HepG2 (cell line): Measurements from ENCODE around the gene TALDO1. TPM values are rescaled to one million over a fixed set of nuclear protein-coding genes. Genes with fewer than 3 reads are reported as not detected.
A peak's percentile ranks its signal among the peaks of the same experiment; 100 is the strongest.

Source experiments
- AGO1 ChIP-seq: fragments of 200-400 bp; formaldehyde crosslinking; IDR thresholded peaks from 2 replicates; pipeline ENCODE4 v1.6.1; 2017; ENCODE audit warnings: mild to moderate bottlenecking, low read depth, low read length, moderate library complexity; ENCODE audit not compliant: poor library complexity, severe bottlenecking
- CHCHD3 ChIP-seq: sonication (generic); formaldehyde crosslinking; IDR thresholded peaks from 2 replicates; pipeline ENCODE4 v1.8.0; 2022; ENCODE audit warnings: mild to moderate bottlenecking, missing genetic modification reagents, moderate library complexity
- DMAP1 ChIP-seq: IDR thresholded peaks from 2 replicates; pipeline ENCODE4 v1.6.1; 2016
- ESRRA ChIP-seq: sonication (generic); formaldehyde crosslinking; IDR thresholded peaks from 2 replicates; pipeline ENCODE4 v1.5.1; 2020; ENCODE audit warnings: mild to moderate bottlenecking, low read depth, missing genetic modification reagents
- KDM1A ChIP-seq: IDR thresholded peaks from 2 replicates; pipeline ENCODE4 v1.6.1; 2016; ENCODE audit warnings: missing compliant biosample characterization
- KMT2A ChIP-seq: sonication (generic); formaldehyde crosslinking; IDR thresholded peaks from 2 replicates; pipeline ENCODE4 v1.4.0; 2020; ENCODE audit warnings: missing genetic modification reagents
- MED8 ChIP-seq: sonication (generic); formaldehyde crosslinking; IDR thresholded peaks from 2 replicates; pipeline ENCODE4 v1.8.1; 2023; ENCODE audit warnings: mild to moderate bottlenecking, missing genetic modification reagents; ENCODE audit not compliant: insufficient replicate concordance
- SKIL ChIP-seq: sonication (generic); formaldehyde crosslinking; IDR thresholded peaks from 2 replicates; pipeline ENCODE4 v1.8.0; 2022; ENCODE audit warnings: missing genetic modification reagents, mild to moderate bottlenecking, moderate library complexity, borderline replicate concordance
- SMAD9 ChIP-seq: sonication (generic); formaldehyde crosslinking; IDR thresholded peaks from 2 replicates; pipeline ENCODE4 v1.5.1; 2020; ENCODE audit warnings: mild to moderate bottlenecking, missing genetic modification reagents
- ZBTB7B ChIP-seq: sonication (generic); formaldehyde crosslinking; IDR thresholded peaks from 2 replicates; pipeline ENCODE4 v1.4.0; 2020; ENCODE audit warnings: missing genetic modification reagents
- ZNF614 ChIP-seq: IDR thresholded peaks from 2 replicates; pipeline ENCODE4 v1.6.1; 2018; ENCODE audit warnings: missing biosample characterization, missing genetic modification reagents, inconsistent platforms, borderline replicate concordance
- ZNF678 ChIP-seq: sonication (generic); formaldehyde crosslinking; IDR thresholded peaks from 2 replicates; pipeline ENCODE4 v1.4.0; 2020; ENCODE audit warnings: mild to moderate bottlenecking, missing genetic modification reagents
- ZNF761 ChIP-seq: sonication (generic); formaldehyde crosslinking; conservative IDR thresholded peaks from 2 replicates; pipeline ENCODE4 v1.4.0; 2020; ENCODE audit warnings: mild to moderate bottlenecking, missing genetic modification reagents
- ZNF782 ChIP-seq: sonication (generic); formaldehyde crosslinking; IDR thresholded peaks from 2 replicates; pipeline ENCODE4 v1.4.0; 2020; ENCODE audit warnings: missing genetic modification reagents, mild to moderate bottlenecking, borderline replicate concordance
- ZXDC ChIP-seq: sonication (generic); formaldehyde crosslinking; IDR thresholded peaks from 2 replicates; pipeline ENCODE4 v1.5.0; 2020; ENCODE audit warnings: mild to moderate bottlenecking, missing genetic modification reagents
- polyA plus RNA-seq, 8 experiments: library from polyadenylated mRNA; depleted of rRNA in 3 of 8; stranded (reverse) in 7 of 8; unstranded in 1 of 8; fragments of >200 nt; fragmentation: Illumina TruSeq in 4 of 8; extraction: Trizol in 4 of 8; gene quantifications; 2 replicates each; pipeline versions ENCODE4 v1.2.1 to v1.2.3, GENCODE V29; 2011 to 2016; ENCODE audit warnings: low read depth in 4 of 8, missing spikeins in 1 of 8, mixed read lengths in 1 of 8; ENCODE audit not compliant: insufficient read depth in 1 of 8
- total RNA-seq, 5 experiments: library from RNA; depleted of rRNA; stranded (reverse); fragments of >200 nt; fragmentation: Illumina TruSeq; extraction: Trizol; gene quantifications; 2 replicates each; pipeline ENCODE4 v1.2.3, GENCODE V29; 2016; ENCODE audit warnings: low read depth in 1 of 5
- TF ChIP-seq, protein P1 (sequence below): sonication (generic); formaldehyde crosslinking; IDR thresholded peaks from 2 replicates; pipeline ENCODE4 v1.8.0; 2022; ENCODE audit warnings: missing genetic modification reagents, mild to moderate bottlenecking, inconsistent platforms, borderline replicate concordance

Gene TALDO1
- total and polyA plus RNA-seq, 2 of the 13 experiments (the other 11 are each of a cell fraction or from before 2014, with no cell fraction given), result 107 to 240 TPM

DNA sequence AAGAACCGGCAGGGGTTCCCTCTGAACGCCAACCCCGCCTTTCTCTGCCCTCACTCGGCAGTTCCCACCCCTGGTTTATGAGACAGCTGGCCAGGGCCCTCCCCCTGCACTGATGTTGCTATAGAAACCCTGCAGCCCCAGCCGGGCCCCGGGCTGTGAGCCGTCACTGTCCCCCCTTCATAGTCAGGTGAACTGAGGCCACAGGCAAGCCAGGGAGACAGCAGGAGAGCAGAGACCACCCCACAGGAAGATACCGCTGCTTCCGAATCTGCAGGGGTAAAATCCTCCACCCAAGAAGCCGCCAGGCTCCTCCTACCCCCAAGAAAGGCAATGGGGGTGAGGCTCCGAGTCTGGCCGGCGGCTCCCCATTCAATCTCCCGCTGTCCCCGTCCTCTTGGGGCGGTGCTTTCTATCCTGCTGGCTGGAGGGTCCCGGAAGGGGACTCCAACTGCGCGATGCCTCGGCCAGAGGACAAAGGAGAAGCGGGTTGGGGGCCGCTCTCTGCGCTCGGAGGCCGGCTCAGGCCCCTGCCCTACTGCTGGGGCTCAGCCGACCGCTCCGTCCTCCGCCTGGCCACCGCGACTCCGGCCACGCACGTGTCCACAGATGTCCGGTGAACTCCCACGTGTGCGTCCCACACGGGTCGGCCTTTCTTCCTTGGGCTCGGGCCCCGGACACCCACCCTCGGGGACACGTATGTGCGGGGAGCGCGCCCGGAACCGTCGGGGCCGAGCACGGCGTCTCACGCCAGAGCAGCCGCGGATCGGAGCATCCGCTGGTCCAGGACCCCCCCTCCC is 50.2 kb downstream of the TALDO1 start (continued):
- TF ChIP-seq, protein P1, sequence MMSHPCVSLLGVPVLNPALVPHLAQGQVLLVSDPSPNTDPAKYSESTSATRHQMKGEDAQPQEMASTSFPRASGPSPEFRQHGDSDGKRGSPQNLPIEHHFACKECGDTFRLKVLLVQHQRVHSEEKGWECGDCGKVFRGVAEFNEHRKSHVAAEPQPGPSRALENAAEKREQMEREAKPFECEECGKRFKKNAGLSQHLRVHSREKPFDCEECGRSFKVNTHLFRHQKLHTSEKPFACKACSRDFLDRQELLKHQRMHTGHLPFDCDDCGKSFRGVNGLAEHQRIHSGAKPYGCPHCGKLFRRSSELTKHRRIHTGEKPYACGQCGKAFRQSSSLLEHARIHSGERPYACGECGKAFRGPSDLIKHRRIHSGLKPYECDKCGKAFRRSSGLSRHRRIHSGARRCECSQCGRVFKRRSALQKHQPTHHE (CRISPR knock-in tag), result no peak
- TF ChIP-seq CHCHD3 (CRISPR knock-in tag) (0 out of 2 replicates have a peak, but pooled peaks have one; percentile 10), KMT2A (CRISPR knock-in tag) (peak; percentile 15; the same call in 1 of the 2 replicates), ZNF614 (CRISPR knock-in tag) (peak; percentile 4; the same call in 1 of the 2 replicates), ZXDC (CRISPR knock-in tag) (no peak), MED8 (peak; percentile 40), KDM1A (CRISPR knock-in tag) (no peak), ZNF761 (CRISPR knock-in tag) (no peak), ZNF782 (CRISPR knock-in tag) (peak; percentile 55; the same call in 1 of the 2 replicates), AGO1 (no peak), DMAP1 (peak; percentile 87), ZBTB7B (CRISPR knock-in tag) (0 out of 2 replicates have a peak, but pooled peaks have one; percentile 12), ZNF678 (CRISPR knock-in tag) (0 out of 2 replicates have a peak, but pooled peaks have one; percentile 56), SMAD9 (0 out of 2 replicates have a peak, but pooled peaks have one; percentile 63), ESRRA (CRISPR knock-in tag) (peak; percentile 69; the same call in 1 of the 2 replicates), SKIL (CRISPR knock-in tag) (no peak; the same call in 1 of the 2 replicates)
